Erythroblast (primary cell): Measurements from ENCODE around the gene SSNA1.

Experiments
- DNase-seq, 2 experiments: peaks; one replicate each; lab custom pipeline; 2025; lab: John Stamatoyannopoulos, UW
- GATA1 ChIP-seq: IDR thresholded peaks from 2 replicates; pipeline ENCODE4 v1.6.1; 2011; ENCODE audit warnings: low read depth, mild to moderate bottlenecking, control low read depth, low read length, moderate library complexity
- POLR2A ChIP-seq: IDR thresholded peaks from 2 replicates; pipeline ENCODE4 v1.6.1; 2011; ENCODE audit warnings: mild to moderate bottlenecking, low read length

Gene SSNA1

DNA sequence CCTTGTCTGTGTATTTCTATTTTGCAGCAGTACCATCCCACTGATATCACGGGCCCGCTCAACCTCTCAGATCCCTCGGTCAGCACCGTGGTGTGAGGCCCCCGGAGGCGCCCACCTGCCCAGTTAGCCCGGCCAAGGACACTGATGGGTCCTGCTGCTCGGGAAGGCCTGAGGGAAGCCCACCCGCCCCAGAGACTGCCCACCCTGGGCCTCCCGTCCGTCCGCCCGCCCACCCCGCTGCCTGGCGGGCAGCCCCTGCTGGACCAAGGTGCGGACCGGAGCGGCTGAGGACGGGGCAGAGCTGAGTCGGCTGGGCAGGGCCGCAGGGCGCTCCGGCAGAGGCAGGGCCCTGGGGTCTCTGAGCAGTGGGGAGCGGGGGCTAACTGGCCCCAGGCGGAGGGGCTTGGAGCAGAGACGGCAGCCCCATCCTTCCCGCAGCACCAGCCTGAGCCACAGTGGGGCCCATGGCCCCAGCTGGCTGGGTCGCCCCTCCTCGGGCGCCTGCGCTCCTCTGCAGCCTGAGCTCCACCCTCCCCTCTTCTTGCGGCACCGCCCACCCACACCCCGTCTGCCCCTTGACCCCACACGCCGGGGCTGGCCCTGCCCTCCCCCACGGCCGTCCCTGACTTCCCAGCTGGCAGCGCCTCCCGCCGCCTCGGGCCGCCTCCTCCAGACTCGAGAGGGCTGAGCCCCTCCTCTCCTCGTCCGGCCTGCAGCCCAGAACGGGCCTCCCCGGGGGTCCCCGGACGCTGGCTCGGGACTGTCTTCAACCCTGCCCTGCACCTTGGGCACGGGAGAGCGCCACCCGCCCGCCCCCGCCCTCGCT, 20.5 kb upstream of the SSNA1 start:
- DNase-seq: peak; percentile 34 to 58
- TF ChIP-seq POLR2A (no peak), GATA1 (no peak)

DNA sequence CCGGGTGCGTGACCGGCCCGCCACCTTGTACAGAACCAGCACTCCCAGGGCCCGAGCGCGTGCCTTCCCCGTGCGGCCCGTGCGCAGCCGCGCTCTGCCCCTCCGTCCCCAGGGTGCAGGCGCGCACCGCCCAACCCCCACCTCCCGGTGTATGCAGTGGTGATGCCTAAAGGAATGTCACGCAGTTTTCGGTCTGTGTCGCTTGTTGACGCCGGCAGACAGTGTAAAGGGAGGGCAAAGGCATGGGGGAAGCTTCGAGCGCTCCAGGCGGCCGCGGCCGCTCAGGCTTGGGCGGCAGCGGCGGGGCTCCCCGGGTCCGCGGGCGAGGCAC, 19.9 kb upstream of the SSNA1 start:
- peak in 1 of 2 experiments; percentile 42 for DNase-seq
- TF ChIP-seq POLR2A (no peak), GATA1 (no peak)

DNA sequence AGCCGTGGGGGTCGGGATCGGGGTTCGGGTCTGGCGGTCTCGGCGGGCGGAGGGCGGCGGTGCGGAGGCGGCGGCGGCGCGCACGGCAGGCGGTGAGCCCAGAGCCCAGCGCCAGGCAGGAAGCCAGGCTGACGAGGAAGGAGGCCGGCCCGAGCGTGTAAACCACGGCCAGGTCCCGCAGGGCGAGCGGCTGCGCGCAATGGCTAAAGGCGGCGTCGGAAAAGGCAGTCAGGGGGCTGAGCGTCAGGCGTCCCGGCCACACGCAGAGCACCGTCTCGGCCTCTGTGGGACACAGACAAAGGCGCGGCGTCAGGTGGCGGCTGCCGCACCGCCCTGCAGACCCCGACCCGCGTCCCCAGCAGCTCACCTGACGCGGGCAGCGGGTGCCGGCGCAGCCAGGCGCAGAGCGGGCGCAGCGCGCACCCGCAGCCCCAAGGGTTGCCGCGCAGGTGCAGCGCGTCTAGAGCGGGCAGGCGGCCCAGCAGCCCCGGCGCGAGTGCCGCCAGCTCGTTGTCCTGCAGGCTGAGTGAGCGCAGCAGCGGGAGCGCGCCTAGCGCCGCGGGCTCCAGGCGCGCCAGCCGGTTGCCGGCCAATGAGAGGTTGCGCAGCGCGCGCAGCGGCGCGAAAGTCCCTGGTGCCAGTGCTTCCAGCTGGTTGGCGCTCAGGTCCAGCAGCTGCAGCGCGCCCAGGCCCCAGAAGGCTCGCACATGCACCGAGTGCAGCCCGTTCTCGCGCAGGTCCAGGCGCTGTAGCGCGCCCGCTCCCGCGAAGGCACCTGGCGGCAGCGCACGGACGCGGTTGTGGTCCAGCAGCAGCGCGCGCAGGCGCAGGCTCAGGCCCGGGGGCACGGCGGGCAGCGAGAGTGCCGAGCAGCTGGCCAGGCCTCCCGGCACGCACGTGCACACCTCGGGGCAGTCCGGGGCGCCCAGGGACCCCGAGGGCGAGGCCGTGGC, 19.3 kb upstream of the SSNA1 start:
- DNase-seq: peak; percentile 42 to 72
- TF ChIP-seq POLR2A: no peak
- TF ChIP-seq GATA1: no peak

DNA sequence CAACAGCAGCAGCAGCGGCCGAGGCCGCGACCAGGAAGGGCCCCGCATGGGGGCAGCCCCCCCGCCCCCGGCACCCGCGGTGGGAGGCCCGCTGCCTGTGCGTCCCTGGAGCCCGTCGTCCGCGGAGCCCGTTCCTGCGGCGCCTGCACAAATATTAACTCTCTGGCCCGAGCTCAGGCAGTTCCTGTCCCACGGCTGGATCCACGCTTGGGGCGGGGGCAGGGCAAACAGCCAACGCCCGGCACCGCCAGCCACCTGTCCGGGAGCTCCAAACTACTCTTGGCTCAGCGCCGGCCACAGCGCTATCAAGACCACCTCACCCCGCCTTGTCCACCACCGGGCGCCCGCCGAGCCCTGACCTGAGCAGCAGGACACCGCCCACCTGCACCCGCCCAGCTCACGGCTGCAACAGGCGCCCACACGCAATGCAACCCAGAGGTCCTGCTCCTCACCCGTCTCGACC, 18.5 kb upstream of the SSNA1 start, which contains the start of gene LRRC26:
LRRC26 (minus strand) TSS at position 156 of the 463 bp plus-strand sequence; CDS start at position 48, 108 bp downstream.
- no peak for TF ChIP-seq GATA1
- DNase-seq: no peak

DNA sequence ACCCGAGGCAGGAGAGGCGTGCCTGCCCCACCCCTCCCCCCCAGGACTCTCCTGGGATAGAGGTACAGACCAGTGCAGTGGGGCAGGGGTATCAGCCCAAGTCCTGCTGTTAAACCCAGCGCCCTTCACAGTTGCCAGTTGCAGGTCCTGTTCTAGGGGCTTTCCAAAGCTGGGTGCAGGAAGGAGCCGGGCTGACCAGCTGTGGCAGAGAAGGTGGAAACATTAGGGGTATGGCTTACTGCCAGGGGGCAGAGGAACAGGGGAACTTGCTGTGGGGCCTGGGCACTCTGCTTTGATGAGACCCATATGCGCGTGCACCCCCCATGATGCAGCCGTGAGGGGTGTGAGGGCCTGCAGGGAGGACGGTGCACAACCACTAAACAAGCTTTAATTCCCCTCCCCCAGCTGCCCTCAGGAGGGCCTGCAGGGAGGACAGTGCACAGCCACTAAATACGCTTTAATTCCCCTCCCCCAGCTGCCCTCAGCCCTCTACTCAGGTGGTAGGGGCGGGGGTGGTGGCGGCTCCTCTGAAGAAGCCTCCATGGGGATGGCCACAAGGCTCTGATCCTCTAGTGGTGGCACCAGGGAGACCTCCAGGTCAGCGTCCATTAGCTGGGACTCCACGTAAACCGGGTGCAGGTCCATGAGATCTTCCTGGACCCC, 17.9 kb upstream of the SSNA1 start:
- DNase-seq: no peak
- TF ChIP-seq POLR2A: no peak
- no peak for TF ChIP-seq GATA1

DNA sequence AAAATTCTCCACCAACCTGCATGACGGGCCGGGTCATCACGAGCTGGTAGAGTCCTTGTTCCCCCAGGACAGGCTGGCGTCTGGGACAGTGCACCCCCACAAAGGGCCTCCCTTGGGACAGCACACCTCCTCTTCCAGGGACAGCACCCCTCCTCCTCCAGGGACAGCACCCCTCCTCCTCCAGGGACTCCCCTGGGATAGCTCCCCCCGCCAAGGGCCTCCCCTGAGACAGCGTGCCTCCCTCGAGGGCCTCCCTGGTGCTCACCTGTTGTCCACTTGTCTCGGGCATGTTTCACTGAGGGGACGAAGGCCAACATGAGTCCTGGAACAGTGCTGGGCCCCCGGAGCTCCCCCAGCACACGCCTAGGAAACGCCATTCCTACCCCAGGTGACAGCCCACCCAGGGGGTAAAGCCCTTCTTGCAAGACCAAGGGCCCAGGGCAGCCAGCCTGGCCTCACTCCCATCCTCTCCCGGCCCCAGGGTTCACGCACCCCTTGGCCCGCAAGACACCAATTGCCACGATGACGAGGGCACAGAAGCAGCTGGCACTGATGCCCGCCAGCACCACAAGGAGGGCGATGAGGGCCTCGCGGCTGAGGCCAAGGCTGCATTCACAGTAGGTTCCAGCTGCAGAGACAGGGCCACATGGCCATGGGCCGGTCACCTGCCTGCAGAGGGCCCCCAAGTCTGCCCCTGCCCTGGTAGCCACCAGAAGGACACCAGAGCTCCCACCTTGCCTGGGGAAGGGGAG, 17.2 kb upstream of the SSNA1 start:
- no peak for TF ChIP-seq POLR2A
- TF ChIP-seq GATA1: no peak
- DNase-seq: no peak

DNA sequence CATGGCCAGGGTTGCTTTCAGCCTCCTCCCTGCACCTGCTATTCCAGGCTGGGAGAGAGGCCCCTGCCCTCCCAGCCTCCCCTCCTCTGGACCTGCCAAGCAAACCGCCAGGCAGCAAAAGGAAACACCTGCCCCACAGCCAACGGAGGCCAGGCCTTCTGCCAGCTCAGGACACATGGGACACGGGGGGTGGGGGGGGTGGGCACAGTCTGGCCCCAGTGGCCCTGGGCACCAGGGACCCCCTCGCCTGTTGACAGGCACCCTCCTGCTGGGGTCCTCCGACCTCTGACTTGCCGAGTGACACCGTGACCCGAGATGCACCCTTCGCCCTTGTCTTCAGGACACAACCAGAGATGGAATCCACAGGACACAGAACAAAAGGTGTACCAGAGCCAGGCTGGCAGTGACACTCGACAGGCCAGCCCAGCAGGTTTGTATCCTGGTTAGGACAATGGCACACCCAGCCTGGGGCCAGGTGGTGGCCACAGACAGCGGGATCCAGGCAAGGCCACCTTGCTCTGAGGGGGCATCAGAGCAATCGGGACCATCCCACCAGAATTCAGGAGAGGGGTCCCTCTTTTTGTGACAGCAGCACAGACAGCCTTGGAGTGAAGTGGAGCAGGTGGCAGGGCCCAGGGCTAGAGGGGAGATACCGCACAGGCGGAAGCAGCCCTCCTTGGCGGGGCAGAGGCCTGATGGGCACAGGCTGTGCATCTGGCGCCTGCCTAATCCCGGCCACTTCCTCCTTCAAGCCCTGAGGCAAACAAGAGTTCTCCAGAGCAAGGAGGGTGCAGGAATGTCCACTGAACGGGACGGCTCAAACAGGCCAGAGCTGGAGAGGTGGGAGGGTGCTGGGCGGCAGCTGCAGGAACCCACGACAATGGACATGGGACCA, 15.3 kb upstream of the SSNA1 start:
- TF ChIP-seq POLR2A (no peak), GATA1 (no peak)
- DNase-seq: no peak

DNA sequence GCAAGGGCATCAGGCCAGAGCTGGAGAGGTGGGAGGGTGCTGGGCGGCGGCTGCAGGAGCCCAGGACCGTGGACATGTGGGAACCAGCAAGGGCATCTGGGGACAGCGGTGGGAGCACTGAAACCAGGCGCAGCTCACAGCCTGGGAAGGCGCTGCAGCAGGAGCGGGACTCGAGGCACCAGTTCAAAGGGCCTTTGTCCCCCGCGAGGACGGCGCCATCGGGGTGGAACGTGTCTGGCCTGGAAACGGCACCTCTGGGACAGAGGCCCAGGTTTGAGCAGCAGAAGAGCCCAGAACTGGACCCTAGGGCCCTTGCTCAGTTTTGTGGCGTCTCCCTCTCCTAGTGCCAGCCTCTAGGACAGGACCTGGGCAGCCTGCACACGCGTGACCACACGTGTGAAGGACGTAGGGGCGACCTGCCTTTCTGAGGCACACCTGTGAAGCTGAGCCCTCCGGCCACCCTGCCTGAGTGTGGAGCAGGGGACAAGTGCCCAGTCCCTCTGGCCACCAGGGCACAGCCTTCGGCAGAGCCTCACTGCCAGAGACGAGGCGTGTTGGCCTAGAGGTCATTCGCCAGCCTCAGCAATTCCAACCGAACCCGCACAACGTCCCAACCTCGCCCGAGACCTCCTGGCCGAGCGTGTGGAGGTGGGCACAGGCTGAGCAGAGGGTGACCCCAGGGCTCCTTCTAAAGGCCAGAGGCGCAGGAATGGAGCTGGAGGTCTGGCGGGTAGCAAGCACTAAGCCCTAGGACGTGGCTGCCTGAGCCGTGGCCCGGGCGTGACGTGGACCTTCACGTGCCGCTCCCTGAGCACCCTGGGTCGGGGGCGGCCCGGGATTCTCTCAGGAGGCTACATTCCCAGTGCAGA, 14.4 kb upstream of the SSNA1 start:
- TF ChIP-seq POLR2A (no peak), GATA1 (no peak)
- DNase-seq: no peak

DNA sequence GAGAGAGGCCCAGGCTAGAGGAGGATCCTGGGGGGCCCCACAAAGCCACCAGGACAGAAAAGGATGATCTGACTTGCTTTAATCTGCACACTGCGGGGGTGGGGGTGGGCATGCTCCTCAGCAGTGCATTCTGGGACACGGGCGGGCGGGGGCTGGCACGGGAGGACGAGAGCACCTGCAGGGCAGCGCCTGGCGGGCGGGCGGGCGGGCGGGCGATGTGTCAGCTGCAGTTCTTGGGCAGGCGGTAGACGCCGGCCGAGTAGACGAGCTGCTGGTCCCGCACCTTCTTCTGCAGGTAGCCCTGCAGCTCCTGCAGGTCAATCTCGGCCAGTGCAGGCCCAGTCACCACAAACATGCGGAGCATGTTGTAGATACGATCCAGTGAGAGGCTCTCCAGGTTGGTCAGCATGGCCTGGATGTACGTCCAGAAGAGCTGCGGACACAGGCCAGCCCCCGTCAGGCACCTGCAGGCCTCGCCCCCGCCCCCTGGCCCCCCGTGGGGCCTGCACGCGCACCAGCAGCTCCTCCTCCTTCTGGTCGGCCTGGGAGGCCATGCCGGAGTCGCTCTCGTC, 13.7 kb upstream of the SSNA1 start:
- DNase-seq: no peak
- TF ChIP-seq GATA1: no peak
- no peak for TF ChIP-seq POLR2A

DNA sequence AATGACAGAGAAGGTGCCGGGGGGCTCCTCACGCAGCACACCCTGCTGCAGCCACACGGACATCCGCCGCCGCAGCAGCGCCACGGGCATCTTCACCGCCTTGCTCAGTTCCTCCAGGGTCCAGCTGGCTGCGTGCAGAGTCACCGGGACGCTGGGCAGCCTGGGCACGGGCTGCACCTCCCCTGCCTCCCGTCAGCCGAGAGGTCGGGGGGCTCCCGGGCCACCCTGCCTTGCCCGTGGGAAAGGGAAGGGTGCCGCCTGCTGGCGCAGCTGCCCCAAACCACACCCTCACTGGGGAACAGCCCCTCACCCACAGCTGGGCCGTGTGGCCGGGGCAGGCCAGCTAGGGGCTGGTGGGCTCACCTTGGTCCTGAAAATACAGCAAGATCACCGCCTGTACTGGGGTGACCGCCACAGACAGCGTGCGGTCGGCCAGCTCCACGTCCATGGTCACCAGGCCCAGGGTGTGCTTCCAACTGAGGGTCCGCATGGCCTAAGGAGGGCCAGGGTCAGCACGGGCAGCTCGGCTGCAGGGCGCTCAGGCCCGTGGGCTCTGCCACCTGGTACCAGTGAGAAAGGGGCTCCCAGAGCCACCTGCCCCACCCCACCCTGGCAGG, 13.0 kb upstream of the SSNA1 start:
- DNase-seq: no peak
- TF ChIP-seq GATA1 (no peak), POLR2A (no peak)
